ENCODE data around the gene AKIRIN1.
"Not testable (repeated sequence)": the region's sequence is repeated elsewhere in the genome, so short reads cannot be mapped to it uniquely, and the experiment has no call there.

Gene AKIRIN1

GRCh38 chr1:38989979-38990378 is 1.1 kb upstream of the AKIRIN1 start:
- TF ChIP-seq POLR2A (IDR thresholded peaks at IDR 0.05; ENCODE audit: low read length) (no peak), GATA1 (IDR thresholded peaks at IDR 0.05; ENCODE audit: low read depth, low read length) (no peak)
- DNase-seq = no peak

- no peak for DNase-seq
- no peak for TF ChIP-seq GATA1 (IDR thresholded peaks at IDR 0.05; ENCODE audit: low read depth, low read length)
- no peak for TF ChIP-seq POLR2A (IDR thresholded peaks at IDR 0.05; ENCODE audit: low read length)
Measured at GRCh38 chr1:38990386-38990737, 714 bp upstream of the AKIRIN1 start.

GRCh38 chr1:38991638-38992411 is 749 bp downstream of the AKIRIN1 start:
- no peak for TF ChIP-seq POLR2A (IDR thresholded peaks at IDR 0.05; ENCODE audit: low read length)
- no peak for TF ChIP-seq GATA1 (IDR thresholded peaks at IDR 0.05; ENCODE audit: low read depth, low read length)
- peak; percentile 52 to 57 for DNase-seq

- DNase-seq = peak in 1 of 2 experiments; percentile 43
Measured at GRCh38 chr1:38992412-38993111, 1.5 kb downstream of the AKIRIN1 start.

DNA sequence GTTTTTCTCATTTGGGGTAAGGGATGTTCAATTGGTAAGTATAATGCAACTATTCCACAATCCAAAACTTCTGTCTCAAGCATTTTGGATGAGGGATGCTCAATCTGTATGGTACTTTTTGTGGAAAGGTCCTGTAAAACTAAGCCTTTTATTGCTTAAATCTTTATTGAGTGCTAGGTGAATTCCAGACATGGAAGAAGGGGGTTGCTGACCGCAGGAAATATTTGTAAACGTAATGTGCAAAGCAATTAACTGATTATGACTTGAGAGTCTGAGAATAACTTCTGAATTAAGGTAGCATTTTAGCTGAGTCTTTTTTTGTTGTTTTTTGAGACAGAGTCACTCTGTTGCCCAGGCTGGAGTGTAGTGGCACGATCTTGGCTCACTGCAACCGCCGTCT is 3.1 kb downstream of the AKIRIN1 start:
- DNase-seq = no peak
- no peak for TF ChIP-seq POLR2A (IDR thresholded peaks at IDR 0.05; ENCODE audit: low read length)
- TF ChIP-seq GATA1 (IDR thresholded peaks at IDR 0.05; ENCODE audit: low read depth, low read length) = no peak

More at GRCh38 chr1:38992412-38993111, 1.5 kb downstream of the AKIRIN1 start:
- no peak for TF ChIP-seq GATA1 (IDR thresholded peaks at IDR 0.05; ENCODE audit: low read depth, low read length)
- TF ChIP-seq POLR2A (IDR thresholded peaks at IDR 0.05; ENCODE audit: low read length) = no peak

GRCh38 chr1:38997034-38997900 is 6.2 kb downstream of the AKIRIN1 start:
- no peak for DNase-seq
- TF ChIP-seq GATA1 (IDR thresholded peaks at IDR 0.05; ENCODE audit: low read depth, low read length) (no peak), POLR2A (IDR thresholded peaks at IDR 0.05; ENCODE audit: low read length) (no peak)

GRCh38 chr1:38997901-38998190 is 6.8 kb downstream of the AKIRIN1 start:
- TF ChIP-seq GATA1 (IDR thresholded peaks at IDR 0.05; ENCODE audit: low read depth, low read length) (no peak), POLR2A (IDR thresholded peaks at IDR 0.05; ENCODE audit: low read length) (no peak)
- DNase-seq = no peak

GRCh38 chr1:39001516-39002421 is 10.7 kb downstream of the AKIRIN1 start:
- TF ChIP-seq GATA1 (IDR thresholded peaks at IDR 0.05; ENCODE audit: low read depth, low read length) (no peak), POLR2A (IDR thresholded peaks at IDR 0.05; ENCODE audit: low read length) (no peak)
- no peak for DNase-seq

- no peak for TF ChIP-seq POLR2A (IDR thresholded peaks at IDR 0.05; ENCODE audit: low read length)
- TF ChIP-seq GATA1 (IDR thresholded peaks at IDR 0.05; ENCODE audit: low read depth, low read length) = no peak
- no peak for DNase-seq
Measured at GRCh38 chr1:39003281-39003680, 12.2 kb downstream of the AKIRIN1 start.

- DNase-seq = no peak
- no peak for TF ChIP-seq POLR2A (IDR thresholded peaks at IDR 0.05; ENCODE audit: low read length)
- no peak for TF ChIP-seq GATA1 (IDR thresholded peaks at IDR 0.05; ENCODE audit: low read depth, low read length)
Measured at GRCh38 chr1:39003794-39004193, 12.7 kb downstream of the AKIRIN1 start.

DNA sequence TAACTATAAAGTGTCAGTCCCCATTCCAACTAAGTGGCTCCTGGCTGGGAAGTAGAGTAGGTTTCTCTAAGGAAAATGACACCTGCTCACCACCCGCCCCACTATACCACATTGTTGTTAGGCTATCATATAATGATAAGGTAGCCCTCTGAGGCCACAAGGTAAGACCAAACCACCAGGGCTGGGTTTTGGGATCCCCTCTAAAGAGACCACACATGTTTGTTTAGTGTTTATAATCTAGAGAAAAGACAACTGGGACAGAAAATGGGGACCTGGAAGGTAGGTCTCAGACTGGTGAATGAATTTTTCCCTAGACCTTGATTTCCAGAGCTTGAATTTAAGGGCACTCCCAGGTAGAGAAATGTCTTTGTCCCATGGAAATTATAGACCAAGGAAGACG is 15.2 kb downstream of the AKIRIN1 start:
- DNase-seq = no peak
- TF ChIP-seq POLR2A (IDR thresholded peaks at IDR 0.05; ENCODE audit: low read length) = no peak
- TF ChIP-seq GATA1 (IDR thresholded peaks at IDR 0.05; ENCODE audit: low read depth, low read length) = no peak

- DNase-seq = no peak
- TF ChIP-seq GATA1 (IDR thresholded peaks at IDR 0.05; ENCODE audit: low read depth, low read length) (no peak), POLR2A (IDR thresholded peaks at IDR 0.05; ENCODE audit: low read length) (no peak)
Measured at GRCh38 chr1:39006726-39007645, 15.9 kb downstream of the AKIRIN1 start.

DNA sequence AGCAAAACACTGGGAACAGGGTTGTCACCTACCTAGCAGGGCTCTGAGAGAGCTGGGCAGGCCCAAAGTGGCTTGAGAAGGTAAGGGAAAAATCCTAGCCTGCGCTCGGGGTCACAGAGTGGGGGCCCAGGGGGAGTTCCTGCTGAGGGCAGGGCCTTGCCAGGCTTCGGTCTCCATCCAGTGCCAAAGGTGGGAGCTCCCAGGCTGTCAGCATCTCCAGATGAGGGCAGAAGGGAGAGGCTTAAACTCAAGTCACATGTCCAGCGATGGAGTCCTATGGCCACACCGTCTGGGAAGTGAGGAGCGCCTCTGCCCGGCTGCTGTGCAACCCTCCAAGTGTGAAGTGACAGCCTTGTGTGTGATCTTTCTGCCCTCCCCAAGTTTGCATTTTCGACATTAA is 23.9 kb downstream of the AKIRIN1 start:
- DNase-seq = not testable (repeated sequence)

All from erythroblast (primary cell).